Stimulated activated naive CD8-positive, alpha-beta T cell treated with anti-CD3 and anti-CD28 coated beads, Interleukin-15, amount 100 ng/mL, for 72 hours (primary cell): ENCODE data around the gene TUBB3.
A peak's percentile ranks its signal among the peaks of the same experiment; 100 is the strongest.
"Not testable (repeated sequence)": the region's sequence is repeated elsewhere in the genome, so short reads cannot be mapped to it uniquely, and the experiment has no call there.

Experiments
- ATAC-seq: fragments of 150-1000 bp; cut with Tn5 transposase; 2 replicates; pipeline ENCODE4 v1.10.0; 2021; ENCODE audit warnings: mild to moderate bottlenecking, moderate library complexity
- DNase-seq, 2 donors: peaks; one replicate each; pipeline ENCODE4 v3.0.0; 2021 to 2022
- H3K27ac Mint-ChIP-seq, 2 donors: one replicate each; pipeline ENCODE4 v1.8.0; 2022; ENCODE audit warnings: mild to moderate bottlenecking in 2 of 2, mixed read lengths in 2 of 2, moderate library complexity in 2 of 2
- H3K27me3 Mint-ChIP-seq: one replicate; pipeline ENCODE4 v1.8.0; 2022; ENCODE audit warnings: mixed read lengths
- H3K4me1 Mint-ChIP-seq: one replicate; pipeline ENCODE4 v1.8.0; 2022; ENCODE audit warnings: mild to moderate bottlenecking, mixed read lengths
- H3K4me3 Mint-ChIP-seq, 2 donors: one replicate each; pipeline ENCODE4 v1.8.0; 2022; ENCODE audit warnings: mild to moderate bottlenecking in 2 of 2, mixed read lengths in 2 of 2, moderate library complexity in 1 of 2
- H3K9me3 Mint-ChIP-seq, 2 donors: one replicate each; pipeline ENCODE4 v1.8.0; 2022; ENCODE audit warnings: mixed read lengths in 2 of 2

Gene TUBB3

GRCh38 chr16:89958596-89958995, 35.5 kb downstream of the TUBB3 start:
- H3K4me1 Mint-ChIP-seq: peaks cover 9% of the 10 kb centered on the region
- no peak for ATAC-seq
- no peaks in the 10 kb centered on the region for H3K27me3 Mint-ChIP-seq
- H3K27ac Mint-ChIP-seq: no peak overlapping the region
- no peaks in the 10 kb centered on the region for H3K9me3 Mint-ChIP-seq
- DNase-seq: no peak
- no peak overlapping the region for H3K4me3 Mint-ChIP-seq

GRCh38 chr16:89960966-89961365, 37.8 kb downstream of the TUBB3 start:
- ATAC-seq: no peak
- Mint-ChIP-seq H3K27ac (no peak overlapping the region), H3K27me3 (no peaks in the 10 kb centered on the region), H3K9me3 (no peaks in the 10 kb centered on the region), H3K4me1 (no peaks in the 10 kb centered on the region), H3K4me3 (no peak overlapping the region)
- no peak for DNase-seq

DNA sequence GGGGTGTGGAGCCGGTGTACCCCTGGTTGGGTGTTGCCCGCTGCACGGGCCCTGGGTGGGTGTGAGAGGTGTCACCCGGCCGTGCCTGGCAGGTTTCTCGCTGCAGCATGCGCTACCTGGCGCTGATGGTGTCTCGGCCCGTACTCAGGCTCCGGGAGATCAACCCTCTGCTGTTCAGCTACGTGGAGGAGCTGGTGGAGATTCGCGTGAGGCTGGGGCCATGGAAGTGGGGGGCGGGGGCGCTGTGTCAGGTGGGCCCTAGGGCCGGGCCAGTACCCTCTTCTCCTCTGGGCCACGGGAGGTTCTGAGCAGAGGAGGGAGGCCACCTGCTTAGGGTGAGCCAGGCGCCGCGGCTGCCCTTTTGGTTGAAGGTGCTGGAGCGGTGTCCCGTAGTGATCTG, 38.8 kb downstream of the TUBB3 start:
- ATAC-seq: no peak
- no peak for DNase-seq
- H3K4me1 Mint-ChIP-seq: no peaks in the 10 kb centered on the region
- H3K9me3 Mint-ChIP-seq: no peaks in the 10 kb centered on the region
- peak overlapping the region in 1 of 2 donors; percentile 42 for H3K27ac Mint-ChIP-seq
- H3K27me3 Mint-ChIP-seq: no peaks in the 10 kb centered on the region
- H3K4me3 Mint-ChIP-seq: no peak overlapping the region

- DNase-seq: no peak
- H3K9me3 Mint-ChIP-seq: no peaks in the 10 kb centered on the region
- H3K4me3 Mint-ChIP-seq: no peak overlapping the region
- no peaks in the 10 kb centered on the region for H3K27me3 Mint-ChIP-seq
- no peak overlapping the region for H3K27ac Mint-ChIP-seq
- no peak for ATAC-seq
- no peaks in the 10 kb centered on the region for H3K4me1 Mint-ChIP-seq
Measured at GRCh38 chr16:89962754-89963498, 39.8 kb downstream of the TUBB3 start.

- DNase-seq (no peak), ATAC-seq (no peak)
- Mint-ChIP-seq H3K4me3 (no peak overlapping the region), H3K4me1 (no peaks in the 10 kb centered on the region), H3K27me3 (no peaks in the 10 kb centered on the region), H3K9me3 (no peaks in the 10 kb centered on the region), H3K27ac (no peak overlapping the region)
Measured at GRCh38 chr16:89964201-89964600, 41.1 kb downstream of the TUBB3 start.

DNA sequence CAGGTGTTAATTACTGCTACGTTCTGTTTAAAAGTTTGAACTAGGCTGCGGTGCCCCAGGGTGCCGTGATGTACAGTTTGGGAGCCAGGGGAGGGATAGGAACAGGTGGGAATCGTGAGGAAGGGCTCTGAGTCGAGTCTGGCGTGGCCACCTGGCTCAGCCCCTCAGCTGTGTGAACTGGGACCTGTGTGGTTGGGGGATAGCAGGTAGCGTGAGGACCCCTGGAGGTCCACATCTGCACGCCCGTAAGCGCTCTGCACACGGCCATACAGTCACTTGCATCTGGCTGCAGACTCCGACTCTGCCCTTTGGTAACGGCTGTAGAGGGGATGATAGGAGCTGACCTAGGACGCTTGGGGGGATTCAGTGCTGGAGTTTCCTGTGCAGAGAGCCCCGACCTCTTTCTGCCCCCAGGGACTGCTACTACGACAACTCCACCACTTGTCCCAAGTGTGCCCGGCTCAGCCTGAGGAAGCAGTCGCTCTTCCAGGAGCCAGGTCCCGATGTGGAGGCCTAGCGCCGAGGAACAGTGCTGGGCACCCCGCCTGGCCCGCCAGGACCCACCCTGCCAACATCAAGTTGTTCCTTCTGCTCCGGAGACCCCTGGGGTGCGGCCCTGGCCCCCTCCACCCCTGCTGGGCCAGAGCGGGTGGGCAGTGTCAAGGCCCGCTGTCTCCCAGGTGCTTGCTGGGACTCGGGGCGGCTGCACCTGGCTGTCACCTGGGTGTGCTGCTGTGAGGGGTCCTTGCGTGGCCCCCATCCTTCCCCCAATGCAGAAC, 42.5 kb downstream of the TUBB3 start:
- peaks cover 6% of the 10 kb centered on the region for H3K4me1 Mint-ChIP-seq
- H3K27me3 Mint-ChIP-seq: no peaks in the 10 kb centered on the region
- ATAC-seq (peak; percentile 28), DNase-seq (no peak)
- H3K9me3 Mint-ChIP-seq: no peaks in the 10 kb centered on the region
- H3K4me3 Mint-ChIP-seq: no peak overlapping the region
- no peak overlapping the region for H3K27ac Mint-ChIP-seq

DNA sequence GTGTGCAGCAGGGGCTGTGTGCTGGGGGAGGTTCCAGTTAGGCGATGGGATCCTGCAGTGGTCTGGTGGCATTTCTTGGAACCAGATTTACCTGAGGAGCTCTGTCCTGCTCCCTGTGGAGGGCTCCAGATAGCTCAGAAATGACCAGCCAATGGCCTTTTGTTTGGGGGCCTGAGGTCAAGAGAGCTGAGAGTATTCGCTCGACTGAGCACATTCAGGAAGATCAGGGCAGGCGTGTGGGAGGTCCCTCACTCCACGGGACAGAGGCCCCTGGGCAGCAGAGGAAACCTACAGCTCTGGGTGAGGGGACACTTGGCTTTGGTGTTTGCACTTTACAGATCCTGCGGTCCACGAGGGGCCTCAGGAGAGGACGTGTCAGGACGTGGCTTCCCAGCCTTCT, 43.6 kb downstream of the TUBB3 start:
- no peaks in the 10 kb centered on the region for H3K9me3 Mint-ChIP-seq
- H3K4me1 Mint-ChIP-seq: peaks cover 13% of the 10 kb centered on the region
- H3K27me3 Mint-ChIP-seq: no peaks in the 10 kb centered on the region
- no peak overlapping the region for H3K27ac Mint-ChIP-seq
- H3K4me3 Mint-ChIP-seq: no peak overlapping the region
- ATAC-seq: no peak
- no peak for DNase-seq

- H3K9me3 Mint-ChIP-seq, DNase-seq, H3K4me3 Mint-ChIP-seq, H3K27me3 Mint-ChIP-seq, H3K27ac Mint-ChIP-seq, ATAC-seq: not testable (repeated sequence)
- H3K4me1 Mint-ChIP-seq: peaks cover 19% of the 10 kb centered on the region
Measured at GRCh38 chr16:89967436-89967835, 44.3 kb downstream of the TUBB3 start.

GRCh38 chr16:89968074-89968473, 44.9 kb downstream of the TUBB3 start:
- H3K4me1 Mint-ChIP-seq: peaks cover 19% of the 10 kb centered on the region
- H3K27ac Mint-ChIP-seq, H3K9me3 Mint-ChIP-seq, H3K27me3 Mint-ChIP-seq, ATAC-seq, DNase-seq, H3K4me3 Mint-ChIP-seq: not testable (repeated sequence)

GRCh38 chr16:89969741-89970410, 46.7 kb downstream of the TUBB3 start:
- H3K9me3 Mint-ChIP-seq: no peaks in the 10 kb centered on the region
- ATAC-seq: no peak
- no peak for DNase-seq
- no peaks in the 10 kb centered on the region for H3K27me3 Mint-ChIP-seq
- H3K4me3 Mint-ChIP-seq: no peak overlapping the region
- no peak overlapping the region for H3K27ac Mint-ChIP-seq
- H3K4me1 Mint-ChIP-seq: peaks cover 33% of the 10 kb centered on the region

DNA sequence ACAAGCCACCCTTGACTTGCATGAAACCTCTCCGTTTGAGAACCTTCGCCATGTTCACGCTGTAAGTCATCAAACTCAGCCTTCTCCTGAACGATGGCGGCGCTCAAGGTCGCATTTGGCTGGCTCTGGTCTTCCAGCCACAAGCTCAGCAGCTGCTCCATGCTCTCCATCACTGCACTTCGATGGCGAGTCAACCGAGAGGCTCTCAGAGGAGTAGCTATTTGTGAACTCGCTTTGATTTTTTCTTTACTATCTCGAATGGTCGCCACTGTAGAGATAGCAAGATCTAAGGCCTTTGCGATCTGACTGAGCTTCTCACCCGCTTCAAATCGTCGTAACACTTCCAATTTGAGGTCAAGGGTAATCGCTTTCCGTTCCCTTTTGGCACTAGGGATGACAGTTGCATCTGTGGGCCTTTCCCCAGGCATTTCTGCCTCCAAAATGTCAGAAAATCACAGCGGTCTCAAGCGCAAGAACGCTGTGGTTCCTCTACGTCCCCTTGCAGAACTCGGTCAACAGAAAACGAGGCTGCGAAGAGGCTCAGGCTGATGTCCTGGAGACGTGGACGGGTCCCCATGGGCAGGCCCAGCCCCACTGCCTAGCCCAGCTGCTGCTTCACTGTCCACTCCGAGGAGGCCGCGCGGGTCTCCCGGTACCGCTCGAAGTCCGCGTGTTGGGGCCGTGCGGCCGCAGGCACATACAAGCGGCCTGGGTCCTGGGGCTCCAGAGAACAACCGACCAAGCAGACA, 48.5 kb downstream of the TUBB3 start:
- peak; percentile 10 for ATAC-seq
- no peaks in the 10 kb centered on the region for H3K9me3 Mint-ChIP-seq
- peak overlapping the region; percentile 99 for H3K4me3 Mint-ChIP-seq
- no peak for DNase-seq
- H3K4me1 Mint-ChIP-seq: peaks cover 34% of the 10 kb centered on the region
- no peaks in the 10 kb centered on the region for H3K27me3 Mint-ChIP-seq
- H3K27ac Mint-ChIP-seq: peak overlapping the region; percentile 95 to 99

DNA sequence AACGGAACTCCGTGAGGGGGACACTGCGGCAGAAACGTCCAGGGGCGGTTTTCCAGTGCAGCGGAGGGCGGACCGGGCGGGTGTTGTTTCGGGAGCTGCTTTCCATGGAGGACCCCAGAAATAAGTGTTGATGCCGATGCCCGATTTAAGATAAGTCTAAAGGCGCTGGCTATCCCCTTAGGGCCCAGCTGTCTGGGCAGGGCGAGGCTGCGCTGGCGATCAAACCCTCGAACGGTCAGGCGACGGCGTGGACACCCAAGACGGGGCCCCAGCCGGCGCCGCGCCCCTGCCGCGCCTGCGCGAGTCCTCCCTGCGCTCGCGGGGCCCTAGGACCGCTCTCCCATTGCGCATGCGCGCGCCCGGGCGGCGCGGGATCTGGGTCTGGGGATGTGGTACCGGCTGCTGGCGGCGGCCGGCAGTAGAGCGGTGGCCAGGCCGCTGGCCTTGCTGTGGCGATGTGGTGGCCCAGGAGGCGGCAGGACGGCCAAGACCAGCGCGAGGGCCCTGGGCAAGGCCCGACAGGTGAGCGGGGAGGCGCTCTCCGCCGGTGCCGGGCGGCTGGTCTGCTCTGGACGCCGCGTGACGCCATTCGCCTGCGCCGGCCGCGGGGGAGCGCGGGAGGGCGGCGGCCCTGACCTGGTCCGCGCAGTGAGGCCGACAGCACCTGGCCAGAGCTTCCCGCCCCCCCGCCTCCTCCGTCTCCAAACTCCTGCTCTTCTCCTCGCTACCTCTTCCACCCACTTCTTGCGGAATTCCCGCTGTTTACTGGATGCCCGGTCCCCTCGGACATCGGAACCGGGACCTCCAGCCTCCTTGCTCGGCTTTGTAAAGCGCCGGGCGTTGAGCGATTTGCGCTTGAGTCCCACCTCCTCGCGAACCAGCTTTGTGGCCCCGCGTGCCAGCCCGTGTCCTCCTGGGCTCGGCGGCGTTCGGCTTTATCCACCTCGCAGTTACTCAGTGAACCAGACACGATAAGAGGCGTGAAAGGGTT, 49.4 kb downstream of the TUBB3 start:
- DNase-seq (peak; percentile 93 to 95), ATAC-seq (peak; percentile 98)
- H3K4me1 Mint-ChIP-seq: peaks cover 34% of the 10 kb centered on the region
- H3K4me3 Mint-ChIP-seq: peak overlapping the region; percentile 99
- no peaks in the 10 kb centered on the region for H3K27me3 Mint-ChIP-seq
- peak overlapping the region; percentile 95 to 99 for H3K27ac Mint-ChIP-seq
- H3K9me3 Mint-ChIP-seq: no peaks in the 10 kb centered on the region

DNA sequence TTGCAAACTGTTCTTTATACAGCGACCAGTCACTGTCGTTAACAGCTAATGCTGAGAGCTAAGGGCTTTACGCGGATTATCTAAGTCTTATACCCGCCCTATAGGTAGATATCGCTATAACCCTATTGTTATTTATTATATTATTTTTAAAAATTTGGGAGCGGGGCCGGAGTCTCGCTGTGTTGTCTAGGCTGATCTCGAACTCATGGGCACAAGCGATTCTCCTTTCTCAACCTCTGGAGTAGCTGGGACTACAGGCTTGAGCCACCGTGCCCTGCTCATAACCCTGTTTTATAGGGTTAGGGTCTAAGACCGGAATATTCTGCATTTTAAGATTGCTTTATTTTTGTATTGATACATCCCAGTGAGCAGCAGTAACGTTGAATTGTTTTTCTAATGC, 50.1 kb downstream of the TUBB3 start:
- peaks cover 34% of the 10 kb centered on the region for H3K4me1 Mint-ChIP-seq
- H3K9me3 Mint-ChIP-seq: no peaks in the 10 kb centered on the region
- DNase-seq (no peak), ATAC-seq (no peak)
- peak overlapping the region; percentile 95 to 99 for H3K27ac Mint-ChIP-seq
- H3K4me3 Mint-ChIP-seq: peak overlapping the region; percentile 99
- H3K27me3 Mint-ChIP-seq: no peaks in the 10 kb centered on the region

- Mint-ChIP-seq H3K9me3 (no peaks in the 10 kb centered on the region), H3K4me1 (peaks cover 34% of the 10 kb centered on the region), H3K27me3 (no peaks in the 10 kb centered on the region), H3K27ac (peak overlapping the region in 1 of 2 donors; percentile 33), H3K4me3 (peak overlapping the region; percentile 99)
- ATAC-seq (no peak), DNase-seq (no peak)
Measured at GRCh38 chr16:89973654-89974335, 50.7 kb downstream of the TUBB3 start.
